ENCODE results near the gene FXYD4.

The FXYD4 gene

DNA sequence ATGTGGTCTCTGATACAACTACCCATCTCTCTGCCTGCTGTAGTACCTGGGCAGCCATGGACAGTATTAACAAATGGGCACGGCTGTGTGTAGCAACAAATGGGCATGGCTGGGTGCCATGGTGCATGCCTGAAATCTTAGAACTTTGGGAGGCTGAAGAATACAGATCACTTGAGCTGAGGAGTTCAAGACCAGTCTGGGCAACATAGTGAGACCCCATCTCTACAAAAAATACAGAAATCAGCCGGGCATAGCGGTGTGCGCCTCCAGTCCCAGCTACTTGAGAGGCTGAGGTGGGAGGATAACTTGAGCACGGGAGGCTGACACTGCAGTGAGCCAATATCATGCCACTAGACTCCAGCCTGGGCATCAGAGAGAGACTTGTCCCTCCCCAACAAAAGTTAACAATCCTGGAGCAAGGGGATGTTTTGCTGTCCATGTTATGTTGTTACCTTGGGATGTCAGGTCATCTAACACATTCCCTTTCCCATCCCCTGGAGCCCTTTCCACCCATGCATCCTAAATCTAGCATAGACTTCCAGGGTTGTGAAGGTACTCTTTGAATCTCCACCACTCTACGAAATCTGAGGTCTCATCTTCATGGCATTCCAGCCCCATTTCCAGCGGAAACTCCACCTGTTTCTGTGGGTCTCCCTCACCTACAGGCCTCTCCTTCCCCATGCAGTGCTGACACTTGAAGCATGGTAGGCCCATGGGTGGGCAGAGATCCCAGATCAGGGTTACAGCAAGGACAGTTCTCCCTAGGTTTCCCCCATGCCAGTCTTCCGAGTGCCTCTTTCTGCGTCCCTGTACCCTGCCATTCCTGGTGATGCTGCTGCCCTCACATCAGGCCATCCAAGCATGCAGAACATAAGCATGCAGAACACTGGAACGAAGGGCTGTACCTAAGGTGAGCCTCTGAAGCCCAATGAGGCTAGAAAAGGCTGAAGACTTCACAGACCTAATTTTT is 13.1 kb downstream of the FXYD4 start:
- no peaks in the 10 kb centered on the region for H3K27me3 ChIP-seq (ENCODE audit: control insufficient read depth in 1 of 2, insufficient read depth in 1 of 2, low read length in 2 of 2)
- peaks cover 7% of the 10 kb centered on the region for H3K4me1 ChIP-seq (ENCODE audit: control insufficient read depth, insufficient read depth, low read depth, low read length)
- no peak overlapping the region for H2BK5ac ChIP-seq (ENCODE audit: low read depth, low read length, poor library complexity, severe bottlenecking)
- no peak overlapping the region for H3K18ac ChIP-seq (ENCODE audit: low read depth in 1 of 2, low read length in 2 of 2)
- no peak for DNase-seq
- no peak overlapping the region for H2AFZ ChIP-seq (ENCODE audit: low read depth, low read length)
- no peak overlapping the region for H2AK5ac ChIP-seq (ENCODE audit: low read length, severe bottlenecking)
- peaks cover 28 to 55% of the 10 kb centered on the region in 2 experiments for H3K36me3 ChIP-seq (ENCODE audit: control insufficient read depth in 1 of 2, insufficient read depth in 2 of 2, low read depth in 1 of 2, low read length in 2 of 2)
- no peak overlapping the region for H3K4me2 ChIP-seq (ENCODE audit: low read length, poor library complexity, severe bottlenecking)
- H3K9me3 ChIP-seq (ENCODE audit: control insufficient read depth, low read length): no peaks in the 10 kb centered on the region
- H4K8ac ChIP-seq (ENCODE audit: low read length): peak overlapping the region; percentile 46
- no peak overlapping the region for H3K4ac ChIP-seq (ENCODE audit: low read depth in 1 of 2, low read length in 2 of 2)
- no peak overlapping the region for H3K14ac ChIP-seq (ENCODE audit: low read length in 2 of 2)
- H3K23ac ChIP-seq (ENCODE audit: low read length in 2 of 2): no peak overlapping the region
- no peak overlapping the region for H2BK120ac ChIP-seq (ENCODE audit: low read depth, low read length)
- no peak overlapping the region for H2BK12ac ChIP-seq (ENCODE audit: low read length in 2 of 2)
- H4K91ac ChIP-seq (ENCODE audit: low read length): peak overlapping the region; percentile 11
- H3K79me1 ChIP-seq (replicated peaks; ENCODE audit: low read length, poor library complexity, severe bottlenecking): peaks cover 19% of the 10 kb centered on the region
- no peak overlapping the region for H3K9ac ChIP-seq (ENCODE audit: low read length)
- no peak overlapping the region for H3K27ac ChIP-seq (ENCODE audit: low read length, poor library complexity, severe bottlenecking)
- WGBS: 92% methylated on average over 9 of the region's 10 CpGs
- no peak overlapping the region for H2BK15ac ChIP-seq (ENCODE audit: low read depth, poor library complexity, severe bottlenecking)
- no peak overlapping the region for H3K4me3 ChIP-seq (ENCODE audit: insufficient read depth in 1 of 2, low read depth in 1 of 2, low read length in 2 of 2)

DNA sequence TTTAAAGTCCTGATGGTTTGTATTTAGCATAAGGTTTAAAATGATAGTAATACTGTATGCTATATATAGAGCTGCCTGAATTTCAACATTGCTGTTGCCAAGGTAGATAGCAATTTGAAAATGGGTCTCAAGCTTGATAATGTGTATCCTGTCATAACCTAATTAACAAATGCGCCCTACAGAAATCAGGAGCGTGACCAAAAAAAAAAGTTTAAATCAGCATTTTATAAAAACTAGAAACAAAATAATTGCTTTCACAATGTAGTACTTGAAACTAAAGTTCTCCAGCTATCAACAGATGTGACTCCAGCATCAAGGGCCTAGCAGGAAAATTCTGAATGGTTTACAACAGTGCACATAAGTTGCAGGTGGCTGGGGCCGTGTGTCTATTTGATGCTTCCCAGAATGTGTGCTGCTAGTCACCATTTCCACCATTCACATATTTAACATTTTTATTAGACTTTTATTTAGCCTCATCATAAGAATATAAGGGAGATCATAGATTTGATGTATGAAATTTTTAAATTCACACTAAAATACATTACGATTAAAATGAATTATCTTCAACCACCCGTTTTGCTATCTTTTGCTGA is 14.1 kb downstream of the FXYD4 start:
- no peak overlapping the region for H3K23ac ChIP-seq (ENCODE audit: low read length in 2 of 2)
- no peak overlapping the region for H2AK5ac ChIP-seq (ENCODE audit: low read length, severe bottlenecking)
- H3K27ac ChIP-seq (ENCODE audit: low read length, poor library complexity, severe bottlenecking): no peak overlapping the region
- H4K8ac ChIP-seq (ENCODE audit: low read length): no peak overlapping the region
- H2BK15ac ChIP-seq (ENCODE audit: low read depth, poor library complexity, severe bottlenecking): no peak overlapping the region
- no peaks in the 10 kb centered on the region for H3K27me3 ChIP-seq (ENCODE audit: control insufficient read depth in 1 of 2, insufficient read depth in 1 of 2, low read length in 2 of 2)
- H3K36me3 ChIP-seq (ENCODE audit: control insufficient read depth in 1 of 2, insufficient read depth in 2 of 2, low read depth in 1 of 2, low read length in 2 of 2): peaks cover 35 to 64% of the 10 kb centered on the region in 2 experiments
- no peak overlapping the region for H3K18ac ChIP-seq (ENCODE audit: low read depth in 1 of 2, low read length in 2 of 2)
- DNase-seq: no peak
- no peak overlapping the region for H3K14ac ChIP-seq (ENCODE audit: low read length in 2 of 2)
- 100% methylated on average over 2 of the region's 5 CpGs for WGBS
- no peak overlapping the region for H2AFZ ChIP-seq (ENCODE audit: low read depth, low read length)
- H3K4me2 ChIP-seq (ENCODE audit: low read length, poor library complexity, severe bottlenecking): no peak overlapping the region
- H2BK12ac ChIP-seq (ENCODE audit: low read length in 2 of 2): no peak overlapping the region
- H3K9ac ChIP-seq (ENCODE audit: low read length): no peak overlapping the region
- no peaks in the 10 kb centered on the region for H3K9me3 ChIP-seq (ENCODE audit: control insufficient read depth, low read length)
- no peak overlapping the region for H4K91ac ChIP-seq (ENCODE audit: low read length)
- no peak overlapping the region for H3K4ac ChIP-seq (ENCODE audit: low read depth in 1 of 2, low read length in 2 of 2)
- no peak overlapping the region for H2BK120ac ChIP-seq (ENCODE audit: low read depth, low read length)
- peaks cover 7% of the 10 kb centered on the region for H3K4me1 ChIP-seq (ENCODE audit: control insufficient read depth, insufficient read depth, low read depth, low read length)
- H3K79me1 ChIP-seq (replicated peaks; ENCODE audit: low read length, poor library complexity, severe bottlenecking): peaks cover 19% of the 10 kb centered on the region
- no peak overlapping the region for H3K4me3 ChIP-seq (ENCODE audit: insufficient read depth in 1 of 2, low read depth in 1 of 2, low read length in 2 of 2)
- H2BK5ac ChIP-seq (ENCODE audit: low read depth, low read length, poor library complexity, severe bottlenecking): no peak overlapping the region

DNA sequence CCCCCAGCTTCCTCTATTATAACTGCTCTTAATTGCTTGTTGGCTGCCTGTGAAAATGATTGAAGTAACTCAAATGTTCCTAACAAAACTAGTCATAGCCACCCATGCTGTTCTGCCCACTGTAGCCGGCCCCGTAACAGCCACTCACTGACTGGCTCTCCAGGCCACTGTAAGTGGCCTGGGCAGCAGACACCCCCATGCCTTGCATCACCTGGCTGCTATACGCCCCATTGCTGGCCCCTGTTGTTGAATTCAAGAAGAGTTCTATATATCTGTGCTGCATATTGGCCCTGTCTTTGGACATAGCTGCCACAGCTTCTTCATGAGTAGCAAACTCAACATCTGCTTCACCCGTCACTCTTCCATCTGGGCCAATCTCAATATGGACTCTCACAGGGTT is 15.1 kb downstream of the FXYD4 start:
- Histone ChIP-seq H2BK15ac (ENCODE audit: low read depth, poor library complexity, severe bottlenecking) (no peak overlapping the region), H3K9ac (ENCODE audit: low read length) (no peak overlapping the region), H2BK5ac (ENCODE audit: low read depth, low read length, poor library complexity, severe bottlenecking) (no peak overlapping the region), H3K27ac (ENCODE audit: low read length, poor library complexity, severe bottlenecking) (no peak overlapping the region), H3K14ac (ENCODE audit: low read length in 2 of 2) (no peak overlapping the region), H3K9me3 (ENCODE audit: control insufficient read depth, low read length) (no peaks in the 10 kb centered on the region), H3K4ac (ENCODE audit: low read depth in 1 of 2, low read length in 2 of 2) (no peak overlapping the region), H3K18ac (ENCODE audit: low read depth in 1 of 2, low read length in 2 of 2) (no peak overlapping the region), H2AFZ (ENCODE audit: low read depth, low read length) (no peak overlapping the region), H2AK5ac (ENCODE audit: low read length, severe bottlenecking) (no peak overlapping the region), H2BK120ac (ENCODE audit: low read depth, low read length) (no peak overlapping the region), H3K79me1 (replicated peaks; ENCODE audit: low read length, poor library complexity, severe bottlenecking) (peaks cover 19% of the 10 kb centered on the region), H3K4me2 (ENCODE audit: low read length, poor library complexity, severe bottlenecking) (no peak overlapping the region), H3K4me1 (ENCODE audit: control insufficient read depth, insufficient read depth, low read depth, low read length) (peaks cover 7% of the 10 kb centered on the region), H3K27me3 (ENCODE audit: control insufficient read depth in 1 of 2, insufficient read depth in 1 of 2, low read length in 2 of 2) (no peaks in the 10 kb centered on the region), H3K36me3 (ENCODE audit: control insufficient read depth in 1 of 2, insufficient read depth in 2 of 2, low read depth in 1 of 2, low read length in 2 of 2) (peaks cover 45 to 75% of the 10 kb centered on the region in 2 experiments), H3K23ac (ENCODE audit: low read length in 2 of 2) (no peak overlapping the region), H2BK12ac (ENCODE audit: low read length in 2 of 2) (no peak overlapping the region), H4K8ac (ENCODE audit: low read length) (no peak overlapping the region), H4K91ac (ENCODE audit: low read length) (no peak overlapping the region), H3K4me3 (ENCODE audit: insufficient read depth in 1 of 2, low read depth in 1 of 2, low read length in 2 of 2) (no peak overlapping the region)
- no peak for DNase-seq
- WGBS: 100% methylated on average over 4 of the region's 4 CpGs

DNA sequence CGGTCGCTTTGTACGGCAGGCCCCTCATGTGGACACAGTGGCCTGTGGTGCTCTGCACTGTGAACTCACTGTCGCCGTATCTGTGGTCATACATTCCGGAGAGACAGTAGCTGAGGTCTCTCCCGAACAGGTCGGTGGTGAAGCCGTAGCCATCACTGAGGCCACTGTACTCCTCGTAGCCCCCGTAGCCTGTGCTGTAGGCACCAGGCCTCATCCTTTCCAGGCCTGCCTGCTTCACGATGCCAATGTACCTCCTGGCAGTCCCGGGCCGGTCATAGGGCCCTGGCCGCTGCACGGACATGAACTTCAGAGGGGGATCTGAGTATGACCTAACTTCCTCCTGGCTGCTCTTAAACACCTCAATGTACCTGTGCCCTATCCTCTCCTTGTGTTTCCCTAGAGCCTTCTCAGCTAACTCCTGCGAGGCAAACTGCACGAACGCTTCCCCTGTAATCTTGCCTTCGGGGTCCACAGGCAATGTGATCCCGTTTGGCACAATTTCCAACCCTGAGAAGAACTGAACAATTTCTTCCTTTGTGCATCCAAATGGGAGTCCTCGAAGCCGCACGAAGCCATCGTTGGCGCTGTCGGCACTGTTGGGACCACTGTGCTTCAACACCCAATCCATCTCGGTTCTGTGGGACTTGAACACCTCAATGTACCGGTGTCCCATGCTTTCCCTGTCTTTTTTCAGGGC is 15.7 kb downstream of the FXYD4 start:
- Histone ChIP-seq H3K23ac (ENCODE audit: low read length in 2 of 2) (no peak overlapping the region), H4K91ac (ENCODE audit: low read length) (no peak overlapping the region), H4K8ac (ENCODE audit: low read length) (no peak overlapping the region), H3K36me3 (ENCODE audit: control insufficient read depth in 1 of 2, insufficient read depth in 2 of 2, low read depth in 1 of 2, low read length in 2 of 2) (peaks cover 51 to 81% of the 10 kb centered on the region in 2 experiments), H3K27ac (ENCODE audit: low read length, poor library complexity, severe bottlenecking) (no peak overlapping the region), H2BK120ac (ENCODE audit: low read depth, low read length) (no peak overlapping the region), H2BK5ac (ENCODE audit: low read depth, low read length, poor library complexity, severe bottlenecking) (no peak overlapping the region), H3K4me3 (ENCODE audit: insufficient read depth in 1 of 2, low read depth in 1 of 2, low read length in 2 of 2) (no peak overlapping the region), H3K18ac (ENCODE audit: low read depth in 1 of 2, low read length in 2 of 2) (no peak overlapping the region), H3K4me1 (ENCODE audit: control insufficient read depth, insufficient read depth, low read depth, low read length) (peaks cover 7% of the 10 kb centered on the region), H2AK5ac (ENCODE audit: low read length, severe bottlenecking) (no peak overlapping the region), H3K9ac (ENCODE audit: low read length) (no peak overlapping the region), H3K79me1 (replicated peaks; ENCODE audit: low read length, poor library complexity, severe bottlenecking) (peaks cover 19% of the 10 kb centered on the region), H2AFZ (ENCODE audit: low read depth, low read length) (no peak overlapping the region), H3K4me2 (ENCODE audit: low read length, poor library complexity, severe bottlenecking) (no peak overlapping the region), H3K4ac (ENCODE audit: low read depth in 1 of 2, low read length in 2 of 2) (no peak overlapping the region), H3K27me3 (ENCODE audit: control insufficient read depth in 1 of 2, insufficient read depth in 1 of 2, low read length in 2 of 2) (no peaks in the 10 kb centered on the region), H2BK12ac (ENCODE audit: low read length in 2 of 2) (no peak overlapping the region), H3K9me3 (ENCODE audit: control insufficient read depth, low read length) (no peaks in the 10 kb centered on the region), H2BK15ac (ENCODE audit: low read depth, poor library complexity, severe bottlenecking) (no peak overlapping the region), H3K14ac (ENCODE audit: low read length in 2 of 2) (no peak overlapping the region)
- DNase-seq: no peak
- WGBS: 97% methylated on average over 29 of the region's 29 CpGs
